Stimulated activated CD8-positive, alpha-beta memory T cell treated with anti-CD3 and anti-CD28 coated beads, Interleukin-7, amount 100 ng/mL, for 48 hours (primary cell): ENCODE results near the gene APBB1.

Source experiments
- DNase-seq, 2 donors: peaks; one replicate each; pipeline ENCODE4 v3.0.0-alpha.2; 2020; ENCODE audit warnings: low read depth in 1 of 2; ENCODE audit errors: extremely low read depth in 1 of 2

APBB1 gene

GRCh38 chr11:6354651-6355485 lies 64.0 kb downstream of the APBB1 start:
- DNase-seq: no peak

DNA sequence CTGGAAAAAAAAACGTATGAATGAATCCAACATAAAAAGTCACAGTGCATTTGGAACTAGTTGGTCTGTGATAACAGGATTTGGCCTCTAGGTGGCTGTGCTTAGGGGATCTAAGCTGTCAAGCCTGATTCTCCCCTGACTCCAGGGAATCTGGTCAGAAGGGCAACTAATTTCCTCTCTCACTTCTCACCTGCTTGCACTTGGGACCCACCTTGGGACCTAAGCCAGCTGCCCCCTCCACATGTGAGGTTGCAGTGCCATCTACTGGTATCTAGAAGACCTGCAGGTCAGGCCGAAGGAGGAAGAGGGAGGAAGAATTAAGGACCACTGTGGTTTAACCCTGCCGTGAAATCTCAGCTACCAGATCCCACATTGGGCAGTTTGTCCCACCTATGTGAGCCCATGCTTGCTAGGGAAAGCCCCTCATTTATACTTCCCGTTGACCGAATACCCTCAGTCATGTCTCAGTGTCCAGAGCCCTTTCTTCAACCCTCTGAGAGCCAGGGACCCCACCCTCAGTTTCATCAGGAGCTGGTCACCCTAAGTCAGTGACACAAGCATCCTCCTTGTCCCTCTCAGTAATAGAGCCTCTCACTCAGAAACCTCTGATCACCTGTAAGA lies 65.4 kb downstream of the APBB1 start:
- peak in 1 of 2 donors; percentile 33 for DNase-seq

DNA sequence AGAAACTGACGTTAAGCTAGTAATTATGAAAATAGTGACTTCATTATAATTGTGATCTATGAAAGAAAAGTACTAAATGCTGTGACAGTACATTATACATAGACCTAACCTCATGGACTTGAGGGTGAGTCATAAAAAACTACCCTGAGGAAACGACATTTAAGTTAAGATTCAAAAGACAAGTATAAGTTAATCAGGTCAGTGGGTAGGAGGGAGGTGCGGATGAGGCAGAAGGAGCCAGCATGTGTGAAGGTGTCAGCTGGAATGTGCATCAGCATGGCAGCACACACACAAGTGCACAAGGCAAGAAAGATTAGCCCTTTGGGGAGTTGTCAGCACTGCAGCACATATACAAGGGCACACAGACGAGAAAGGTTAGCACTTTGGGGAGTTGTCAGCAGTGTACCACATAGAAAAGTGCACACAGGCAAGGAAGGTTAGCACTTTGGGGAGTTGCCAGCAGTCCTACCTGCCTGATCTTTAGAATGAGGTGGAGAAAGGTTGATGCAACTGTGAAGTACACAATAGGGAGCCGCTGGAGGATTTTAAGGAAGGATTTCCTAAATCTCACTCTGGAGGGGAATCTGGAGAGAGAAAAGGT lies 67.0 kb downstream of the APBB1 start:
- DNase-seq: peak in 1 of 2 donors; percentile 16

GRCh38 chr11:6350486-6350885 lies 68.4 kb downstream of the APBB1 start:
- DNase-seq: no peak

DNA sequence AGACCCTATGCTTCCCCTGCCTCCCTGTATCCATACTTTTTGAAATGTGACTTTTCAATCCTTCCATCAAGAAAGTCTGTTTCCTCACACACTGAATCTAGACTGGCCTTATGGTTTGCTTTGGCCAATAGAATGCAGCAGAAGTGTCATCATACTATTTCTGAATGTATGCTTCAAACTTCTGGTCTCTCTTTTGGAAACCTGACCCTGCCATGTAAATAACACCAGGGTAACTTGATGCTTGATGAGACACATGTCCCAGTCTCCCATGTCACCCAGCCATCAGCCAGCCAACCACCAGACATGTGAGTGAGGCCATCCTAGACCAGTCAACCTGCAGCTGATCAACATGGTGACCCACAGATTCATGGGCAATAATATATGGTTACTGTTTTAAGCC lies 68.9 kb downstream of the APBB1 start:
- no peak for DNase-seq

GRCh38 chr11:6345366-6345765 lies 73.5 kb downstream of the APBB1 start:
- DNase-seq: no peak
